Measurements from ENCODE around the gene CFAP299.
"Not testable (repeated sequence)": the region's sequence is repeated elsewhere in the genome, so short reads cannot be mapped to it uniquely, and the experiment has no call there.

Gene CFAP299

GRCh38 chr4:80393246-80393969 lies 57.9 kb downstream of the CFAP299 start:
- no peak for DNase-seq

GRCh38 chr4:80393970-80394250 lies 58.4 kb downstream of the CFAP299 start:
- DNase-seq, result no peak

GRCh38 chr4:80407246-80407645 lies 71.7 kb downstream of the CFAP299 start:
- no peak for DNase-seq

DNA sequence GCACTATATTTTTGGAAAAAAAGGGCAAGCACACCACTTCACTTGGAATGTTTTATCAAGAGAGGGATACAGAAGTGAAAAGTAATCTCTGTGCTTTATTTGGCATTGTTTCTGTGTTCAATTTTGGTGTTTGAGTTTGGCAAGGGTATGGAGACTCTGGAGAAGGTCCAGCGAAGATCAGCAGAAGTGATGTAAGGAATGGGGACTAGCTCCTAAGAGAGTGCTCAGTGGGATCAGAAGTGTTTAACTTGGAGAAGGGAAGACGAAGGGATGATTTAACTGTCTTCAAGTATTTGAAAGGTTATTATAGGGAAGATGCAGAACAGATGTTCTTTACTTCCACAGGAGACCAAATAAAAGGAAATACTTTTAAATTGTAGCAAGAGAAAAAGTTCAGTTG lies 74.3 kb downstream of the CFAP299 start:
- no peak for DNase-seq

DNA sequence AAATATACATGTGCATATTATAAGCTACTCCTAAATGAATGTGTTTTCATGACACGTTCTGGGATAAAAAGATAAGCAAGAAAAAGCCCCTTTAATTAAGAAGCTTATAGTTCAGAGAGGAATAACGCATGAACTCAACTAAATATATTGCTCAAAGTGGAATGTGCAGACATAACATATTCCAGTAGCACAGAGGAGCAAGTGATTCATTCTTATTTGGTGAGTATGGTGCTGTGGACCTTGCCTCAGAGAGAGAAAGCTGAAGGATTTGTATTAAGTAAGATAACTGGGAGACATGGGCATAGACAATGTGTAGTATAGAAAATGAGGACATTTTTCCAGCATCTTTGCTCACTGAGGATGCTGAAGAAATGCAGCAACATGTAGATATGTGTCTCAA lies 76.8 kb downstream of the CFAP299 start:
- DNase-seq, result no peak

- no peak for DNase-seq
Measured at GRCh38 chr4:80413086-80413485, 77.6 kb downstream of the CFAP299 start.

- no peak for DNase-seq
Measured at GRCh38 chr4:80417019-80417418, 81.5 kb downstream of the CFAP299 start.

- no peak for DNase-seq
Measured at GRCh38 chr4:80419946-80420345, 84.4 kb downstream of the CFAP299 start.

DNA sequence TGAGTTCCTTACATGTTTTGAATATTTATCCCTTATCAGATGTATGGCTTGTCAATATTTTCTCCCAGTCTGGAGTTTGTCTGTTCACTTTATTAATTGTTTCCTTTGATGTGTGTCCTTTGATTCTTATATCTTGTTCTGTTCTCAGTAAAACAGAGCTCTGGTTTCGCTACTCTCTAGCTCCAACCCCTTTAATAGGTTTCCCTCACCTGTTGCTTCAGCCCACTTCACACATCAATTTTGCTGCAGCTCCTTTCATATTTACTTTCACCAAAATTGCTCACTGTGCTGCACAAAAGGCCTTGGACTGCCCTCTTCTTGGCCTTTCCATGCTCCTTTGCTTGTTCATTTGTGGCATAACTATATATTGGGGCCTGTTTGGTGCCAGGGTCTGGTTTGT lies 85.1 kb downstream of the CFAP299 start:
- DNase-seq, result no peak

DNA sequence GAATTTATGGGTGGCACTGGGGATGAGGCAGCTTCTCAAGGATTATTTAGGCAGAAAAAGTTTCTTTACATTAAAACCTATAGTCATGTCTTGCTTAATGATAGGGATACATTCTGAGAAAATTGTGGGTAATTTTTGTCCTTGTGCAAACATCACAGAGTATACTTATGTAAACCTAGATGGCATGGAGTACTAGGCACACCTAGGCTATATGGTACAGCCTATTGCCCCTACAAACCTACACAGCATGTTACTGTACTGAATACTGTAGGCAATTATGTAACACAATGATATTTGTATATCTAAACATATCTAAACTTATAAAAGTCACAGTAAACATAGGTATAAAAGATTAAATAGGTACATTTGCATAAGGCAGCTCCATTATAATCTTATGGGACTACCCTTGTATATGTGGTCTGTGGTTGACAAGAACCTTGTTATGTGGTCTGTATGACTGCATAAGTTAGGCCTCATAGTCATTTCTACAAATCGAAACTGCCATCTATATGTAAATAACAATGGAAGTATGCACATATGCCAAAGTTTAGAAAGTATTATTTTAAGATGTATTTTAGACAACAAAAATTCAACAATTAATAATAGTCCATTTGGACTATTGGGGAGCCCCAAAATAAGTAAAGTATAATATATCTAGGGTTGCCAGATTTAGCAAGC lies 87.3 kb downstream of the CFAP299 start:
- no peak for DNase-seq

- no peak for DNase-seq
Measured at GRCh38 chr4:80423553-80424224, 88.2 kb downstream of the CFAP299 start.

GRCh38 chr4:80424225-80424581 lies 88.7 kb downstream of the CFAP299 start:
- no peak for DNase-seq

DNA sequence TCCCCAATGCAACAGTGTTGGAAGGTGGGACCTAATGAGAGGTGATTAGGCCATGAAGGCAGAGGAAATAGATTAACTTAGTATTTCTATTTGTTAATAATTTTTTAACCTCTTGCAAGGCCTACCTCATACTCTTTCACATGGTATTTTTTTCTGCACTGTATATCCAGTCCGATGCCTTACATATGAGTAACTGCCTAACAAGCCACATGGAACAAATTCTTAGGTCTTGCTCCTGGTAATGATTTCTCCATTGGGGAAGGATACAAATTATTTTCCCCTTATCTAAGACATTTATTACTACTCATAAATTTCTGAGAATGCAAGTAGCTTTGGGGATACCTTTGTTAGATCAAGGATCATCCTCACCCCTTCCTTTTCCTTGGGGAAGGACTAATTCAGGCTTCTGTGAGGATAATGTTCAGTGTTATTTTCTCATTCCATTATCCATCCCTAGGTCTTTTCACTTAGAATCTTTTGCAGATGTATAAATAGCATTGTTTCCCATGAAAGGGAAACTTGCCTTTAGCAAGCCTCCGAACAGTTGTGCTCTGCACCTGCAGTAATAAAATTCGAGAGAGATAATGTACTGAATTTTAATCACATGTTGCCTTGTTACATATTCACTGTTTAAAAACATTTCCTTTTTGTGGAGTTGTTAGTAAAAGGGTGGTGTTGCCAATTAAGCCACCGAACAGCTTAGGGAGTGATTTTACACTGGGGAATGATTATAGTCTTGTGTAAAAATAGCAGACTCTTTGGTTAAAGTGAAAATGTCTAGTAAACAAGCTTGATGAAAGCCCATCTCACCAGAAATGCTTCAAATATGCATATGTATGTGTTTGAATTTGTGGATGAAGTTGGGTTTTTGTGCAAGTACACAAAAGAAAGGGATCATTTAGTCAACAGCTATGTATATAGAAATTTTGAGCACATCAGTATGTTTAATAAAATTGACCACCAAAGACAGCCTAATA lies 89.9 kb downstream of the CFAP299 start:
- DNase-seq, result no peak

DNA sequence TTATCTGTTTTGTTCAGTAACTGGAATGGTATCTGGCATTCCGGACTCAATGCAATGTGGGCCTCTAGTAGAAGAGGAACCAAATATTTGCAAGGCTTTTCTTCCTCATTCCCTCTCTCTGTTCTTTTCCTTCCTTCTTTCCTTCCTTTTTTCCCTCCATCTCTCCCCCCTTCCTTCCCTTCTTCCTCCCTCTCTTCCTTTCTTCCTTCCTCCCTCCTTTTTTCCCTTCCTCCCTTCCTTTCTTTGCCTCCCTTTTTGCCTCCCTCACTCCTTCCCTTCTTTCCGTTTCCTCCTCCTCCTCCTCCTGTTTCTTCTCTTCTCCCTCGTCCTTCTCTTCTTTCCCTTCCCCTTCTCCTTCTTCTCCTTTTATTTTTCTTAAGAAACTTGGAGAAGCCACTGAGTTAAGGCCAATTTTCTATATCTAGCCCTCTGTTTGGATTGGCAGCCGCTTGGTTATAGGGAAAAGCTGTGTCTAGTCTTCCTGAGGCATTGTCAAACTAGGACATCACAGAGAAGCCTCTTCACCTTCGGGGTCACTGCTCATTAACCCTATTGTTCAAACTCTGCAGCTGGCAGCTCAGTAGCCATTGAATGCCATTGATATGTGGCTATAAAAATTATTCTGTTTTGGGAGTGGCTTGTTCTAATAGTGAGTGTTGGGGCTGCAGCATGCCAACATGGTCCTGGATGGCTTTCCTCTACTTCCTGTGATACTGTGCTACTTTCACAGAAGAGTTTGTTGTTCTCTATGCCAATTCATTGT lies 95.9 kb downstream of the CFAP299 start:
- no peak for DNase-seq

DNA sequence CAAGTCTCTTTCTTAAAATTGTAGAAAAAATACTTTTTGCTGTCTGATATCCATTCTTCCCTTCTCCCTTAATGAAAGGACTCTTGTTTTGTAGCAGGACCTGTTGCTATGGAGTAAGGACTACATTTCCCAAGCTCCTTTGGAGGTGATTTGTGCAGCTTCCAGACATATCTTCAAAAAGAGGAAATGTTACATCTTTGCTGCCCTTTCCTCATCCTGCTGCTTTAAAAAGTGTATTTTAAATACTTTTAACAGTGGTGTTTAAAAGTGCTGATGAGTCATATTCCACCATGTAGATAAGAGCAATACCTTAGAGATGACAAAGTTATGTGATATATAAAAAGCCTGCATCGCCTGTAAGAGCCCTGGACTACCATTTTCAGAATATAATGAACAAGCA lies 98.7 kb downstream of the CFAP299 start:
- DNase-seq, result no peak

- DNase-seq, result no peak
Measured at GRCh38 chr4:80438016-80438415, 102.5 kb downstream of the CFAP299 start.

GRCh38 chr4:80439294-80440061 lies 103.9 kb downstream of the CFAP299 start:
- not testable (repeated sequence) for DNase-seq

DNA sequence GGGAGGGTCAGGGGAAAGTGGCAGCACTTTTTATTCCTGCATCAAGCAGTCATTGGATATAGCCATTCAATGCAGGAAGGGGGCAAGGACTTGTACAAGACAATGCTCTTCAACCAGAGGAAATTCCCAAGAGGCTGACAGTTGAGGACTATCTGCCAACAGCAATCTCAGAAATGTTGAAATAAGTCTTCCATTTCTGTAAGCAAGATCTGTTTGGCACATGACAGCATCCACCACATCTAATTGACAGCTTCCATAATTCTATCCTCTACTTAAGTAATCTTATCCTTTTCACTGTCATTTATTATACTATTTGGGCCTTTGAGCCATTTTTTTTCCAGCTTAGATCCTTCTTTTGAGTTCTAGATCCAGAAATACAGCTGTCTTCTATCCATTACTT lies 110.7 kb downstream of the CFAP299 start:
- DNase-seq, result no peak

DNA sequence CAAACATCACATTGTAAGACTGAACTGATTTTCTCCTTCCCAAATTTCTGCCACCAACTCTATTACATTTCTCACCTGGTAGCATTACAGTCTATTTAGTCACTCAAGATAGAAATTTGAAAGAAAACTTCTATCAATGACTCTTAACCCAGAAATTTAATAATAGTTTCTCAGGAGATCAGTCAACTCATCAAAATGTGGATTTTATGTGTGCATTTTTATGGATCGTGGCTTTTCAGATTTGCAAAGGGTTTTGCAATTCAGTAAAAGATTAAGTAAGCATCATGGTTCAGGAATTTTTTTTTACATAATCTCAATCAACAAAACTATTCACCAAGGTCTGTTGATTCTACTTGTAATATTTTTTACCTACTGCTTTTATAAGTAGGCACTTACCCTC lies 111.1 kb downstream of the CFAP299 start:
- no peak for DNase-seq

DNA sequence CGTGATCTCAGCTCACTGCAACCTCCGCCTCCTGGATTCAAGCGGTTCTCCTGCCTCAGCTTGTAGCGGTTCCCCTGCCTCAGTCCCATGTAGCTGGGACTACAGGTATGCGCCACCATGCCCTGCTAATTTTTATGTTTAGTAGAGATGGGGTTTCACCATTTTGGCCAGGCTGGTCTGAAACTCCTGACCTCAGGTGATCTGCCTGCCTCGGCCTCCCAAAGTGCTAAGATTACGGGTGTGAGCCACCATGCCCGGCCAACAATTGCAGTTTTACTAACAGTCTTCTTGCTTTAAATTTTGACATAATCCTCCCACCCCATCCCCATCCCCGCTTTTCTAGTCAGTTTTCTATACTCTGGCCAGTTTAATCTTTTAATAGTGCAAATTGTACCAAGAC lies 112.0 kb downstream of the CFAP299 start:
- no peak for DNase-seq

DNA sequence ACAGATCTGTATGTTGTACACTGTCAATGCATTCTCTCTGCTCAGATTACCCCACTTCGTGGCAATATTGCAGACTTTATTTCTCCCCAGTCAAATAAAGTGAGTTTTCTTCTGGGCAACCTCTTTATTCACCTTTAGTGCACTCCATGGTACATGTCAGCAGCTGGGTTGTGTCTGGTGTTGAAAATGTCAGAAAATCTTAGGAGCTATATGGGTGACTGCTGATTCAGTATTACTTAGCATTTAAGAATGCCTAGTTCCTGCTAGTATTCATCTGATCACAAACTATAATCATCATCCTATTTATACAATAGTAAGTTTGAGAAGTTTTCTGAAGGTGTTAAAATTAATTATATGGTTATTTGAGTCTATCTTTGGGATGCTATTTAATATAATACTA lies 112.5 kb downstream of the CFAP299 start:
- DNase-seq, result no peak

DNA sequence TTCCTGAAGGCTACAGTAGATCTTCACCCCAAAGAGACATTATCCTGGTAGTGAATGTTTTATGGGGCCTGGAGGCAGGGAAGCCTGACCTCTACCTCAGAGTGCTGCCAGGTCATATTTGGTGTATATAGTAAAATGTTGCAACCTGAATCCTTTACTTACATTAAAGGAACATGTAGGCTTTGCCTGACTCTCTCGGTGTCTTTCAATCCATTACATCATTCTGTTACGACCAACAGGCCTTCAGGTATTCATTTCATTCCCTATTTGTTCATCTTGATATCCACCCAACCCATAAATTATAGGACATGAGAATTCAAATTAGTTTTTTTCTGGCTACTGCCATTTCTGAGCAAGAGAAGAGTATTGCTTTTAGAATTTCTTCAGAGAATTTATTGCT lies 116.5 kb downstream of the CFAP299 start:
- no peak for DNase-seq

Data from NCI-H524 treated with DMSO at 0.1 percent for 48 hours (cell line).